Measurements from ENCODE around the gene DTYMK.

DTYMK gene

GRCh38 chr2:241706537-241706936 lies 19.9 kb upstream of the DTYMK start:
- no peak for DNase-seq (ENCODE audit: low read depth in 2 of 2)

- DNase-seq (ENCODE audit: low read depth in 2 of 2) = no peak
Measured at GRCh38 chr2:241703032-241703604, 16.5 kb upstream of the DTYMK start.

GRCh38 chr2:241702155-241703031 lies 15.8 kb upstream of the DTYMK start:
- DNase-seq (ENCODE audit: low read depth in 2 of 2) = peak; percentile 83 to 93

GRCh38 chr2:241701399-241702154 lies 15.0 kb upstream of the DTYMK start, which contains the start of gene ING5:
Gene ING5 (plus strand): TSS chr2:241702039. CDS start chr2:241702066, 27 bp downstream.
- peak; percentile 91 to 94 for DNase-seq (ENCODE audit: low read depth in 2 of 2)

GRCh38 chr2:241701149-241701398 lies 14.5 kb upstream of the DTYMK start:
- no peak for DNase-seq (ENCODE audit: low read depth in 2 of 2)

GRCh38 chr2:241695651-241696050 lies 9.0 kb upstream of the DTYMK start:
- no peak for DNase-seq (ENCODE audit: low read depth in 2 of 2)

- no peak for DNase-seq (ENCODE audit: low read depth in 2 of 2)
Measured at GRCh38 chr2:241692448-241692847, 5.8 kb upstream of the DTYMK start.

GRCh38 chr2:241690202-241690717 lies 3.6 kb upstream of the DTYMK start:
- DNase-seq (ENCODE audit: low read depth in 2 of 2) = no peak

- DNase-seq (ENCODE audit: low read depth in 2 of 2) = peak in 1 of 2 donors; percentile 42
Measured at GRCh38 chr2:241689306-241689705, 2.7 kb upstream of the DTYMK start.

- DNase-seq (ENCODE audit: low read depth in 2 of 2) = no peak
Measured at GRCh38 chr2:241686324-241686649, 328 bp downstream of the DTYMK start.

- DNase-seq (ENCODE audit: low read depth in 2 of 2) = no peak
Measured at GRCh38 chr2:241680827-241681599, 5.6 kb downstream of the DTYMK start.

- no peak for DNase-seq (ENCODE audit: low read depth in 2 of 2)
Measured at GRCh38 chr2:241680044-241680443, 6.6 kb downstream of the DTYMK start.

GRCh38 chr2:241678784-241679540 lies 7.7 kb downstream of the DTYMK start:
- DNase-seq (ENCODE audit: low read depth in 2 of 2) = no peak

GRCh38 chr2:241678307-241678706 lies 8.3 kb downstream of the DTYMK start:
- DNase-seq (ENCODE audit: low read depth in 2 of 2) = no peak

GRCh38 chr2:241677392-241677791 lies 9.2 kb downstream of the DTYMK start:
- DNase-seq (ENCODE audit: low read depth in 2 of 2) = no peak

- no peak for DNase-seq (ENCODE audit: low read depth in 2 of 2)
Measured at GRCh38 chr2:241676665-241677064, 9.9 kb downstream of the DTYMK start.

GRCh38 chr2:241675885-241676284 lies 10.7 kb downstream of the DTYMK start:
- no peak for DNase-seq (ENCODE audit: low read depth in 2 of 2)

- no peak for DNase-seq (ENCODE audit: low read depth in 2 of 2)
Measured at GRCh38 chr2:241673797-241674725, 12.6 kb downstream of the DTYMK start.

- no peak for DNase-seq (ENCODE audit: low read depth in 2 of 2)
Measured at GRCh38 chr2:241673189-241673663, 13.4 kb downstream of the DTYMK start.
